ENCODE results near the gene FUT3. TPM values are rescaled to one million over a fixed set of nuclear protein-coding genes. Genes with fewer than 3 reads are reported as not detected.

The FUT3 gene
- total RNA-seq, 1 experiment from 2014 or later: not detected

GRCh38 chr19:5808120-5808816 lies 43.0 kb downstream of the FUT3 start:
- Mint-ChIP-seq H3K27ac (no peak overlapping the region), H3K4me1 (peaks cover 12 to 22% of the 10 kb centered on the region in 2 experiments), H3K36me3 (ENCODE audit: insufficient read depth in 1 of 3, low read depth in 3 of 3) (no peaks in the 10 kb centered on the region), H3K9me3 (no peaks in the 10 kb centered on the region; a peak in 1 of 5 replicates), H3K4me3 (no peak overlapping the region; a peak in 1 of 5 replicates), H3K27me3 (ENCODE audit: low read depth) (peaks cover 24% of the 10 kb centered on the region)
- Histone ChIP-seq H3K79me1 (ENCODE audit: insufficient read depth, low read depth, low read length, poor library complexity, severe bottlenecking) (no peaks in the 10 kb centered on the region), H3T11ph (ENCODE audit: low read length) (no peak overlapping the region), H2BK20ac (ENCODE audit: low read depth, low read length, poor library complexity, severe bottlenecking) (no peak overlapping the region), H3K27me3 (ENCODE audit: insufficient read depth, low read length) (no peaks in the 10 kb centered on the region; the same call in 1 of the 2 replicates), H3K23ac (ENCODE audit: insufficient read length, low read depth, low read length) (no peak overlapping the region), H3K9me3 (ENCODE audit: control insufficient read depth, low read depth, low read length) (no peaks in the 10 kb centered on the region), H4K20me1 (ENCODE audit: control insufficient read depth, insufficient read depth, insufficient read length) (no peaks in the 10 kb centered on the region), H3K14ac (ENCODE audit: insufficient read depth, low read length) (no peak overlapping the region), H3K4me2 (ENCODE audit: insufficient read depth, insufficient read length, low read length) (no peak overlapping the region), H2AFZ (ENCODE audit: low read length) (no peak overlapping the region), H3K23me2 (ENCODE audit: insufficient read length, low read depth, low read length, poor library complexity, severe bottlenecking) (peaks cover 6% of the 10 kb centered on the region), H2BK15ac (ENCODE audit: low read depth, low read length) (no peak overlapping the region), H3K27ac (ENCODE audit: insufficient read length, low read depth, low read length) (no peak overlapping the region), H3K79me2 (ENCODE audit: insufficient read depth, low read length) (no peaks in the 10 kb centered on the region), H3K9ac (ENCODE audit: extremely low read depth, insufficient read length, low read length) (no peak overlapping the region), H4K8ac (replicated peaks; ENCODE audit: insufficient read length, low read depth, low read length) (no peak overlapping the region), H3K18ac (ENCODE audit: insufficient read length, low read depth, low read length) (no peak overlapping the region), H2BK5ac (ENCODE audit: insufficient read length, low read length) (no peak overlapping the region), H2BK120ac (ENCODE audit: low read depth, low read length, poor library complexity, severe bottlenecking) (no peak overlapping the region), H4K5ac (ENCODE audit: insufficient read length, low read depth, low read length) (no peak overlapping the region), H2BK12ac (ENCODE audit: insufficient read length, low read depth, low read length) (no peak overlapping the region), H3K4me1 (ENCODE audit: insufficient read depth, low read length) (no peaks in the 10 kb centered on the region), H2AK5ac (ENCODE audit: insufficient read length, low read length) (no peak overlapping the region), H4K91ac (ENCODE audit: insufficient read length, low read depth, low read length) (no peak overlapping the region), H3K4ac (ENCODE audit: low read depth, low read length) (no peak overlapping the region), H3K56ac (ENCODE audit: insufficient read length, low read depth, low read length) (no peak overlapping the region)
- no peak for DNase-seq
- WGBS (ENCODE audit: extremely low coverage, insufficient read length, low lambda C conversion rate): no CpG with 5 or more reads among the region's 21 CpGs
- no peak for TF ChIP-seq CTCF (conservative IDR thresholded peaks at IDR 0.05)

All from H9 (cell line).